MM.1S (cell line): ENCODE results near the gene LRRC28.

Source experiments
- DNase-seq: peaks from one replicate; pipeline ENCODE4 v3.0.0-alpha.2; 2015
- H2AFZ ChIP-seq: fragments of 300-600 bp; sonication (generic); 2 replicates; pipeline ENCODE4 v1.6.0; 2016; ENCODE audit warnings: antibody characterized with exemption, low read length
- H3F3A ChIP-seq: fragments of 300-600 bp; sonication (generic); 2 replicates; pipeline ENCODE4 v1.6.1; 2016; ENCODE audit warnings: mild to moderate bottlenecking, antibody characterized with exemption, low read length, moderate library complexity, mixed read lengths; ENCODE audit not compliant: insufficient read depth
- H3K27ac ChIP-seq: fragments of 300-600 bp; sonication (generic); 2 replicates; pipeline ENCODE4 v1.5.1; 2016; ENCODE audit warnings: mild to moderate bottlenecking, low read length
- H3K27me3 ChIP-seq: fragments of 300-600 bp; sonication (generic); replicated peaks from 2 replicates; pipeline ENCODE4 v1.6.0; 2016; ENCODE audit warnings: low read length; ENCODE audit not compliant: insufficient read depth
- H3K36me3 ChIP-seq: fragments of 300-600 bp; sonication (generic); replicated peaks from 2 replicates; pipeline ENCODE4 v1.6.1; 2016; ENCODE audit warnings: mild to moderate bottlenecking, low read length, mixed read lengths; ENCODE audit not compliant: insufficient read depth
- H3K4me1 ChIP-seq: fragments of 300-600 bp; sonication (generic); 2 replicates; pipeline ENCODE4 v1.6.1; 2016; ENCODE audit warnings: low read length, mixed read lengths
- H3K4me2 ChIP-seq: fragments of 300-600 bp; sonication (generic); 2 replicates; pipeline ENCODE4 v1.6.0; 2016; ENCODE audit warnings: low read depth, low read length
- H3K4me3 ChIP-seq: fragments of 300-600 bp; sonication (generic); 2 replicates; pipeline ENCODE4 v1.5.1; 2016; ENCODE audit warnings: low read length, mixed read lengths
- H3K79me2 ChIP-seq: fragments of 300-600 bp; sonication (generic); 2 replicates; pipeline ENCODE4 v1.6.1; 2016; ENCODE audit warnings: mixed run types, low read length, mixed read lengths
- H3K9ac ChIP-seq: fragments of 300-600 bp; sonication (generic); 2 replicates; pipeline ENCODE4 v1.6.1; 2016; ENCODE audit warnings: low read length, mixed read lengths
- H3K9me2 ChIP-seq: fragments of 300-600 bp; sonication (generic); replicated peaks from 2 replicates; pipeline ENCODE4 v1.6.1; 2016; ENCODE audit warnings: mild to moderate bottlenecking, low read length, mixed read lengths; ENCODE audit not compliant: insufficient read depth
- H3K9me3 ChIP-seq: fragments of 300-600 bp; sonication (generic); replicated peaks from 2 replicates; pipeline ENCODE4 v1.6.1; 2016; ENCODE audit warnings: mild to moderate bottlenecking, low read length, mixed read lengths; ENCODE audit not compliant: insufficient read depth
- H4K20me1 ChIP-seq: fragments of 300-600 bp; sonication (generic); 2 replicates; pipeline ENCODE4 v1.6.1; 2016; ENCODE audit warnings: mild to moderate bottlenecking, low read length, moderate library complexity, mixed read lengths; ENCODE audit not compliant: insufficient read depth
- EZH2 ChIP-seq: fragments of 300-600 bp; sonication (generic); optimal IDR thresholded peaks from 2 replicates; pipeline ENCODE3; 2017; ENCODE audit warnings: low read depth, mild to moderate bottlenecking, antibody characterized with exemption, low read length, mixed read lengths
- EZH2phosphoT487 ChIP-seq: fragments of 300-600 bp; sonication (generic); IDR thresholded peaks from 2 replicates; pipeline ENCODE4 v1.6.1; 2018; ENCODE audit warnings: antibody characterized with exemption, low read length
- TF ChIP-seq, protein P1 (sequence below): fragments of 300-600 bp; sonication (generic); IDR thresholded peaks from 2 replicates; pipeline ENCODE4 v1.5.1; 2016; ENCODE audit warnings: antibody characterized with exemption, low read length, mixed read lengths

Gene LRRC28

GRCh38 chr15:99435113-99435695, 183.9 kb downstream of the LRRC28 start:
- Histone ChIP-seq H3K79me2 (no peaks in the 10 kb centered on the region), H3F3A (no peaks in the 10 kb centered on the region), H3K9me2 (no peaks in the 10 kb centered on the region), H2AFZ (no peak overlapping the region), H3K4me1 (no peaks in the 10 kb centered on the region), H3K4me3 (no peak overlapping the region), H4K20me1 (no peaks in the 10 kb centered on the region), H3K36me3 (no peaks in the 10 kb centered on the region), H3K9ac (no peak overlapping the region), H3K27ac (no peak overlapping the region), H3K27me3 (peaks cover 6% of the 10 kb centered on the region; the same call in 1 of the 2 replicates), H3K9me3 (no peaks in the 10 kb centered on the region), H3K4me2 (no peak overlapping the region)
- no peak for DNase-seq
- TF ChIP-seq, protein P1, sequence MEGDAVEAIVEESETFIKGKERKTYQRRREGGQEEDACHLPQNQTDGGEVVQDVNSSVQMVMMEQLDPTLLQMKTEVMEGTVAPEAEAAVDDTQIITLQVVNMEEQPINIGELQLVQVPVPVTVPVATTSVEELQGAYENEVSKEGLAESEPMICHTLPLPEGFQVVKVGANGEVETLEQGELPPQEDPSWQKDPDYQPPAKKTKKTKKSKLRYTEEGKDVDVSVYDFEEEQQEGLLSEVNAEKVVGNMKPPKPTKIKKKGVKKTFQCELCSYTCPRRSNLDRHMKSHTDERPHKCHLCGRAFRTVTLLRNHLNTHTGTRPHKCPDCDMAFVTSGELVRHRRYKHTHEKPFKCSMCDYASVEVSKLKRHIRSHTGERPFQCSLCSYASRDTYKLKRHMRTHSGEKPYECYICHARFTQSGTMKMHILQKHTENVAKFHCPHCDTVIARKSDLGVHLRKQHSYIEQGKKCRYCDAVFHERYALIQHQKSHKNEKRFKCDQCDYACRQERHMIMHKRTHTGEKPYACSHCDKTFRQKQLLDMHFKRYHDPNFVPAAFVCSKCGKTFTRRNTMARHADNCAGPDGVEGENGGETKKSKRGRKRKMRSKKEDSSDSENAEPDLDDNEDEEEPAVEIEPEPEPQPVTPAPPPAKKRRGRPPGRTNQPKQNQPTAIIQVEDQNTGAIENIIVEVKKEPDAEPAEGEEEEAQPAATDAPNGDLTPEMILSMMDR: no peak
- TF ChIP-seq EZH2phosphoT487 (no peak), EZH2 (no peak)

DNA sequence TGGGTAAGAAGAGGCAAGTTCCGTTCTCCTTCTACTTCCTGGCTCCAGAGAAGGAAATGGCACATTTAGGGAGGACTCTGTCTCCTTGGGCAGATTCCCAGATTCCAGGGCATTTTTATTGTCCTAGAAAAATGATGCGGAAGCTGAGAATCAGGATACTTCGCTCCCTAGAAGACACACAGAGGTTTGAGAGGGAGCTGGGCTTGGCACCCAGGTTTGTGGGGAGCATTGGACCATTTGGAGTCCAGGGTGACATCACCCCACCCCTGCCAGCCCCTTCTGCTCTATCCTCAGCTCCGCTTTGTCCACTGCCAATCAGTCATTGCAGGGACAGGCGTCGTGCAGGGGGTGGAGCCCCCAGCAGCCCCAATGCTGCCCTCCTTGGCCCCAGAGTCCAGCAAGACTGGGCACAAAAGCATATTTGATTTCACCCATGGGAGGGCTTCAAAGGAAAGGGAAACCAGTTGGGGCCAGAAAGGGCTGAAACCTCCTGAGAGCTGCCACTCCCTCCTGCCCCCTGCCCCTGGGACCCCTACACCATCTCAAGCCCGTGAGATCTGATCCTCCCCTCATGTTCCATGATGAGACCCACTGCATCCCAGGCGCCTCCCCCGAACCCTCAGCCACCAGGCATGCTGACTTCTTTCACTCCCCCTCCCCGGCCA, 184.7 kb downstream of the LRRC28 start:
- H3K4me2 ChIP-seq: no peak overlapping the region
- H3F3A ChIP-seq: no peaks in the 10 kb centered on the region
- no peak overlapping the region for H2AFZ ChIP-seq
- peaks cover 6% of the 10 kb centered on the region; the same call in 1 of the 2 replicates for H3K27me3 ChIP-seq
- H3K4me3 ChIP-seq: no peak overlapping the region
- no peak for DNase-seq
- H3K36me3 ChIP-seq: no peaks in the 10 kb centered on the region
- TF ChIP-seq EZH2 (no peak), EZH2phosphoT487 (no peak)
- TF ChIP-seq, protein P1: no peak
- no peak overlapping the region for H3K9ac ChIP-seq
- no peaks in the 10 kb centered on the region for H3K9me3 ChIP-seq
- H4K20me1 ChIP-seq: no peaks in the 10 kb centered on the region
- H3K79me2 ChIP-seq: no peaks in the 10 kb centered on the region
- no peak overlapping the region for H3K27ac ChIP-seq
- no peaks in the 10 kb centered on the region for H3K9me2 ChIP-seq
- no peaks in the 10 kb centered on the region for H3K4me1 ChIP-seq

DNA sequence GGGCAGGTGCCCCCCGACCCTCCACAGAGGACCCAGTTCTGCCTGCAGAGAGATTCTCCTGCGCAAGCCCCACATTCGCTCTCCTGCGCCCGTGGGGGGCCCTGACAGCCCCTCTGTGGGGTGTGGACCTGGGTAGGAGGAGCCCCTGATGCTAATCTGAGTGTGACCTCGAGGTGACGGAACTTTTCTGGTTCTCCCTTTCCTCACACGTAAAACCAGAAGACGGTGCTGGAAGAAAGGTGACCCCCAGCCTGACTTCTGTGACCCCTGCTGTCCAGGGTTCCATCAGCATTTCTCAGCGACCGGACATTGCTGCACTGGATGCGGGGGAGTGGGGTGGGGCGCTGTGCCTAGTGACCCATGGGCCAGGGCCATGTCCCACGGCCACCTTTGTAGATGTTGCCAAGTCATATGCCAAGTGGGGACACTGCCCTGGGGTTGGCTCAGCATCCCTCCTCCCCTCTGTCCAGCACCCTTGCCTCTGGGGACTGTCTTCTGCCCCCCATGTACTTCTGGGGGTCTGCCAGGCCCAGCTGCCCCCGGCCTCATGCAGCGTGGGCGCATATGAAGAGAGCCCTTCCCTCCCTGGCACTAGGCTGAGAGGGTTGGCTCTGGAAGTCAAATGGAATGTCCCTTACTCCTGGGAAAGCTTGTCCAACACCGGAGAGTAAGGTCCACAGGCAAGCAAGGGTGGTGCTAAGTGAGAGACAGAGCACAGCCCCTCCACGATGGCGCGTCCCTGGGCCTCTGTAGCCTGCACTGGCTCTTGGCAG, 185.4 kb downstream of the LRRC28 start:
- H3F3A ChIP-seq: no peaks in the 10 kb centered on the region
- no peaks in the 10 kb centered on the region for H4K20me1 ChIP-seq
- no peaks in the 10 kb centered on the region for H3K79me2 ChIP-seq
- no peak overlapping the region for H3K9ac ChIP-seq
- peaks cover 6% of the 10 kb centered on the region; the same call in 1 of the 2 replicates for H3K27me3 ChIP-seq
- no peak for TF ChIP-seq EZH2
- TF ChIP-seq, protein P1: no peak
- no peak overlapping the region for H2AFZ ChIP-seq
- no peaks in the 10 kb centered on the region for H3K4me1 ChIP-seq
- no peak overlapping the region for H3K4me3 ChIP-seq
- H3K36me3 ChIP-seq: no peaks in the 10 kb centered on the region
- no peak overlapping the region for H3K4me2 ChIP-seq
- H3K9me2 ChIP-seq: no peaks in the 10 kb centered on the region
- no peak for DNase-seq
- no peaks in the 10 kb centered on the region for H3K9me3 ChIP-seq
- H3K27ac ChIP-seq: no peak overlapping the region
